Neuronal stem cell (in vitro differentiated cells): ENCODE measurements around the gene ANTXR2.

Experiments used
- DNase-seq: peaks from one replicate; pipeline ENCODE4 v3.0.0-alpha.2; 2013; ENCODE audit warnings: low spot score
- H2AFZ ChIP-seq: one replicate; pipeline ENCODE4 v1.6.1; 2013; ENCODE audit warnings: mild to moderate bottlenecking, low read length, inconsistent platforms
- H2AK5ac ChIP-seq: 2 replicates; pipeline ENCODE4 v1.6.1; 2013; ENCODE audit warnings: low read depth, mild to moderate bottlenecking, inconsistent platforms, low read length, moderate library complexity, mixed read lengths
- H2BK120ac ChIP-seq: 2 replicates; pipeline ENCODE4 v1.6.1; 2013; ENCODE audit warnings: low read depth, mild to moderate bottlenecking, inconsistent platforms, low read length, moderate library complexity, mixed read lengths
- H2BK12ac ChIP-seq: one replicate; pipeline ENCODE4 v1.6.1; 2013; ENCODE audit warnings: low read length, inconsistent platforms
- H2BK15ac ChIP-seq: 2 replicates; pipeline ENCODE4 v1.6.1; 2013; ENCODE audit warnings: mild to moderate bottlenecking, low read length, inconsistent platforms, mixed read lengths
- H2BK5ac ChIP-seq: one replicate; pipeline ENCODE4 v1.6.1; 2013; ENCODE audit warnings: inconsistent platforms, mild to moderate bottlenecking, low read length, moderate library complexity
- H3K14ac ChIP-seq: one replicate; pipeline ENCODE4 v1.6.1; 2013; ENCODE audit warnings: low read length, inconsistent platforms
- H3K18ac ChIP-seq: 2 replicates; pipeline ENCODE4 v1.6.1; 2013; ENCODE audit warnings: low read length, inconsistent platforms
- H3K23ac ChIP-seq: 2 replicates; pipeline ENCODE4 v1.6.1; 2013; ENCODE audit warnings: low read depth, mild to moderate bottlenecking, mixed read lengths, low read length, inconsistent platforms; ENCODE audit not compliant: poor library complexity
- H3K27ac ChIP-seq: replicated peaks from 3 replicates; pipeline ENCODE4 v1.5.1; 2013; ENCODE audit warnings: low read length, inconsistent platforms
- H3K27me3 ChIP-seq, 3 experiments: 2 replicates each; pipeline ENCODE4 v1.6.1; 2013; ENCODE audit warnings: low read length in 3 of 3, mild to moderate bottlenecking in 2 of 3, inconsistent platforms in 1 of 3, low read depth in 1 of 3, mixed read lengths in 1 of 3, moderate library complexity in 1 of 3; ENCODE audit not compliant: control insufficient read depth in 3 of 3, insufficient read depth in 3 of 3
- H3K36me3 ChIP-seq, 2 donors: replicated peaks in 1 of 2; 2 replicates each; pipeline ENCODE4 v1.6.1; 2013; ENCODE audit warnings: low read length in 2 of 2; ENCODE audit not compliant: control insufficient read depth in 2 of 2, insufficient read depth in 2 of 2
- H3K4ac ChIP-seq: 2 replicates; pipeline ENCODE4 v1.6.1; 2013; ENCODE audit warnings: inconsistent platforms, mild to moderate bottlenecking, low read length, moderate library complexity
- H3K4me1 ChIP-seq, 2 donors: 1 replicate in 1 of 2; 2 replicates in 1 of 2; pipeline ENCODE4 v1.6.1; 2013; ENCODE audit warnings: low read length in 2 of 2, low read depth in 1 of 2; ENCODE audit not compliant: control insufficient read depth in 2 of 2, insufficient read depth in 1 of 2
- H3K4me2 ChIP-seq: one replicate; pipeline ENCODE4 v1.6.1; 2013; ENCODE audit warnings: mild to moderate bottlenecking, low read length, inconsistent platforms; ENCODE audit not compliant: insufficient read depth, poor library complexity, severe bottlenecking
- H3K4me3 ChIP-seq, 2 donors: 2 replicates each; pipeline ENCODE4 v1.5.1; 2013; ENCODE audit warnings: low read length in 2 of 2, mild to moderate bottlenecking in 2 of 2, inconsistent platforms in 1 of 2, moderate library complexity in 1 of 2
- H3K79me1 ChIP-seq: one replicate; pipeline ENCODE4 v1.6.1; 2013; ENCODE audit warnings: low read depth, mild to moderate bottlenecking, inconsistent platforms, low read length, moderate library complexity
- H3K9ac ChIP-seq: one replicate; pipeline ENCODE4 v1.6.1; 2013; ENCODE audit warnings: mild to moderate bottlenecking, low read depth, low read length, inconsistent platforms; ENCODE audit not compliant: poor library complexity
- H3K9me3 ChIP-seq, 2 donors: replicated peaks in 1 of 2; 2 replicates each; pipeline versions ENCODE3 to v1.6.1; 2013; ENCODE audit warnings: low read length in 2 of 2, mild to moderate bottlenecking in 2 of 2, inconsistent platforms in 1 of 2, low read depth in 1 of 2, mixed read lengths in 1 of 2, moderate library complexity in 1 of 2; ENCODE audit not compliant: control insufficient read depth in 2 of 2, insufficient read depth in 1 of 2
- H4K8ac ChIP-seq: one replicate; pipeline ENCODE4 v1.6.1; 2013; ENCODE audit warnings: low read depth, mild to moderate bottlenecking, inconsistent platforms, low read length, moderate library complexity
- H4K91ac ChIP-seq: one replicate; pipeline ENCODE4 v1.6.1; 2013; ENCODE audit warnings: low read length, low read depth, mild to moderate bottlenecking, inconsistent platforms; ENCODE audit not compliant: poor library complexity
- WGBS, 2 donors: extraction: QIAGEN DNeasy Blood & Tissue Kit; methylation state at CpG; one replicate each; pipeline ENCODE4 v1.1.7; 2013; ENCODE audit warnings: missing lambda C conversion rate in 2 of 2, mixed read lengths in 1 of 2; ENCODE audit not compliant: insufficient read length in 2 of 2, insufficient replicate concordance in 1 of 2; ENCODE audit errors: extremely low coverage in 2 of 2; 5-methylcytosine and 5-hydroxymethylcytosine counted together

The ANTXR2 gene

GRCh38 chr4:79881407-79881806, 191.6 kb downstream of the ANTXR2 start:
- H3K27ac ChIP-seq: no peak overlapping the region
- no peak overlapping the region for H3K18ac ChIP-seq
- no peak overlapping the region for H4K91ac ChIP-seq
- no peaks in the 10 kb centered on the region for H3K79me1 ChIP-seq
- no peak overlapping the region for H3K9ac ChIP-seq
- H4K8ac ChIP-seq: no peak overlapping the region
- no peak overlapping the region for H2AK5ac ChIP-seq
- H3K4me1 ChIP-seq: no peaks in the 10 kb centered on the region
- H3K27me3 ChIP-seq: no peaks in the 10 kb centered on the region
- H2BK5ac ChIP-seq: no peak overlapping the region
- no peak overlapping the region for H2BK120ac ChIP-seq
- no peak overlapping the region for H2BK15ac ChIP-seq
- H3K23ac ChIP-seq: no peak overlapping the region
- H3K4ac ChIP-seq: no peak overlapping the region
- no peaks in the 10 kb centered on the region for H3K9me3 ChIP-seq
- H2AFZ ChIP-seq: no peak overlapping the region
- DNase-seq: no peak
- no peaks in the 10 kb centered on the region for H3K36me3 ChIP-seq
- no peak overlapping the region for H3K4me3 ChIP-seq
- no peak overlapping the region for H3K4me2 ChIP-seq
- H3K14ac ChIP-seq: no peak overlapping the region
- no peak overlapping the region for H2BK12ac ChIP-seq

GRCh38 chr4:79877511-79877910, 195.5 kb downstream of the ANTXR2 start:
- no peak overlapping the region for H2BK120ac ChIP-seq
- peaks cover 0 to 3% of the 10 kb centered on the region in 2 donors for H3K4me1 ChIP-seq
- H3K4me3 ChIP-seq: no peak overlapping the region
- no peak for DNase-seq
- no peak overlapping the region for H2AFZ ChIP-seq
- no peak overlapping the region for H3K4me2 ChIP-seq
- H2BK5ac ChIP-seq: no peak overlapping the region
- no peak overlapping the region for H3K9ac ChIP-seq
- H3K9me3 ChIP-seq: no peaks in the 10 kb centered on the region
- H4K8ac ChIP-seq: no peak overlapping the region
- H2AK5ac ChIP-seq: no peak overlapping the region
- no peak overlapping the region for H4K91ac ChIP-seq
- no peak overlapping the region for H3K27ac ChIP-seq
- H3K14ac ChIP-seq: no peak overlapping the region
- H3K4ac ChIP-seq: no peak overlapping the region
- H3K27me3 ChIP-seq: no peaks in the 10 kb centered on the region
- no peak overlapping the region for H2BK15ac ChIP-seq
- no peaks in the 10 kb centered on the region for H3K36me3 ChIP-seq
- H3K79me1 ChIP-seq: no peaks in the 10 kb centered on the region
- no peak overlapping the region for H3K18ac ChIP-seq
- no peak overlapping the region for H2BK12ac ChIP-seq
- no peak overlapping the region for H3K23ac ChIP-seq

GRCh38 chr4:79875344-79875899, 197.6 kb downstream of the ANTXR2 start:
- no peak overlapping the region for H3K9ac ChIP-seq
- peak overlapping the region; percentile 14 for H3K14ac ChIP-seq
- no peak overlapping the region for H3K18ac ChIP-seq
- no peak overlapping the region for H4K8ac ChIP-seq
- H3K4me2 ChIP-seq: no peak overlapping the region
- no peak overlapping the region for H3K27ac ChIP-seq
- H2BK15ac ChIP-seq: no peak overlapping the region
- no peaks in the 10 kb centered on the region for H3K79me1 ChIP-seq
- no peak overlapping the region for H3K4ac ChIP-seq
- peaks cover 0 to 3% of the 10 kb centered on the region in 2 donors for H3K4me1 ChIP-seq
- WGBS, 2 donors: no CpG with 5 or more reads among the region's 4 CpGs
- H3K23ac ChIP-seq: no peak overlapping the region
- no peaks in the 10 kb centered on the region for H3K27me3 ChIP-seq
- no peak overlapping the region for H2AK5ac ChIP-seq
- peak overlapping the region; percentile 25 for H2AFZ ChIP-seq
- H2BK120ac ChIP-seq: no peak overlapping the region
- H4K91ac ChIP-seq: no peak overlapping the region
- no peak overlapping the region for H3K4me3 ChIP-seq
- H2BK12ac ChIP-seq: no peak overlapping the region
- H3K36me3 ChIP-seq: no peaks in the 10 kb centered on the region
- H2BK5ac ChIP-seq: no peak overlapping the region
- no peak for DNase-seq
- H3K9me3 ChIP-seq: no peaks in the 10 kb centered on the region

DNA sequence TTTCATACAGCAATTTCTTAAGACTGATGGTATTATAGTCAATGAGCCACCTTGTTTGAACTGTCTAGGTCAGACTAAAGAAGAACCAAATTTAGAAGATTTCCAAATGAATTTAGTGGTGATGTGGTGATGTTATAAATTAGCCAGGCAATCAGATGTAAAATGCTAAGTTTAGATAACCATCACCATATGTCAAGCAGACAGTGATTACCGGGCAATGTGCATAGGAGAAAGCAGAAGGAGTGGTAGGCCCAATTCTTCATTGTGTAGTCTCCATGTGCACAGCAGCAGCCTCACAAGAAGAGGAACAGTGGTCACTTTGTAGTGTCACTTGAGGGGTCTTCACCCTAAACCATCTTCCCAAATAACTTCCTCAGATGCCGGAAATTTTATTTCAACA, 198.8 kb downstream of the ANTXR2 start:
- WGBS, 2 donors: no CpG with 5 or more reads among the region's 2 CpGs
- H2BK5ac ChIP-seq: no peak overlapping the region

More for the DNA sequence above, 198.8 kb downstream of the ANTXR2 start:
- Histone ChIP-seq H3K79me1 (no peaks in the 10 kb centered on the region), H3K9ac (no peak overlapping the region), H4K8ac (no peak overlapping the region), H2AFZ (no peak overlapping the region), H3K14ac (no peak overlapping the region), H3K27ac (no peak overlapping the region), H4K91ac (no peak overlapping the region), H3K36me3 (no peaks in the 10 kb centered on the region), H3K4ac (no peak overlapping the region), H3K4me1 (peaks cover 0 to 3% of the 10 kb centered on the region in 2 donors), H3K18ac (no peak overlapping the region), H3K4me2 (no peak overlapping the region), H3K4me3 (no peak overlapping the region), H2BK12ac (no peak overlapping the region), H3K27me3 (no peaks in the 10 kb centered on the region), H3K23ac (no peak overlapping the region), H2BK120ac (no peak overlapping the region), H3K9me3 (no peaks in the 10 kb centered on the region), H2AK5ac (no peak overlapping the region), H2BK15ac (no peak overlapping the region)
- no peak for DNase-seq
